HepG2 (cell line): ENCODE measurements around the gene AMZ2. TPM values are rescaled to one million over a fixed set of nuclear protein-coding genes. Genes with fewer than 3 reads are reported as not detected.
"Not testable (repeated sequence)": the region's sequence is repeated elsewhere in the genome, so short reads cannot be mapped to it uniquely, and the experiment has no call there.

Experiments
- ATAC-seq: fragments of 200-7000 bp; cut with Tn5 transposase; 3 replicates; pipeline ENCODE4 v1.9.1; 2020; ENCODE audit warnings: mild to moderate bottlenecking, moderate library complexity
- BruUV-seq: library from RNA; stranded (reverse); fragments of 400-500 nt; replicated peaks from 2 replicates; lab custom pipeline; 2021; lab: Mats Ljungman, UMichigan
- CTCF ChIA-PET: fragments of 300-600 bp; formaldehyde crosslinking; extraction: SDS; loops from one replicate; lab custom pipeline; 2021; ENCODE audit warnings: low total read pairs, inconsistent platforms, low intra/inter-chr PET ratio; lab: Yijun Ruan, JAX
- POLR2A ChIA-PET: fragments of 350-600 bp; sonication (Branson Sonifier 250); formaldehyde crosslinking; loops from one replicate; lab custom pipeline; 2020; ENCODE audit warnings: antibody characterized with exemption, inconsistent platforms; lab: Yijun Ruan, JAX
- DNase-seq: peaks from one replicate; pipeline ENCODE4 v3.0.0-alpha.2; 2015; ENCODE audit warnings: low spot score
- FAIRE-seq: peaks from 3 replicates; lab custom pipeline; 2011; peaks lifted over from hg19 to GRCh38; lab: Jason Lieb, UNC
- H2AFZ ChIP-seq: one replicate; pipeline ENCODE4 v1.6.1; 2011; ENCODE audit warnings: low read length, inconsistent platforms
- H3K27ac ChIP-seq: fragments of 300-600 bp; 3 replicates; pipeline ENCODE4 v1.8.0; 2011; ENCODE audit warnings: mixed run types, mild to moderate bottlenecking, mixed read lengths, low read length, inconsistent platforms; ENCODE audit not compliant: insufficient read depth; ENCODE audit errors: extremely low read length
- H3K27me3 ChIP-seq, 2 experiments: fragments of 200-600 bp in 1 of 2; 2 replicates in 1 of 2; 3 replicates in 1 of 2; pipeline versions ENCODE4 v1.6.0 to v1.8.0; 2011; ENCODE audit warnings: low read length in 2 of 2, mild to moderate bottlenecking in 2 of 2, moderate library complexity in 2 of 2, inconsistent platforms in 1 of 2; ENCODE audit not compliant: insufficient read depth in 2 of 2, control insufficient read depth in 1 of 2
- H3K36me3 ChIP-seq, 2 experiments: fragments of 200-600 bp in 1 of 2; replicated peaks in 1 of 2; 2 replicates in 1 of 2; 3 replicates in 1 of 2; pipeline versions ENCODE4 v1.5.1 to v1.8.0; 2011; ENCODE audit warnings: low read length in 2 of 2, inconsistent platforms in 1 of 2; ENCODE audit not compliant: insufficient read depth in 2 of 2, control insufficient read depth in 1 of 2
- H3K4me1 ChIP-seq: 2 replicates; pipeline ENCODE4 v1.5.1; 2012; ENCODE audit warnings: low read length, inconsistent platforms; ENCODE audit not compliant: insufficient read depth
- H3K4me2 ChIP-seq: 2 replicates; pipeline ENCODE4 v1.6.0; 2011; ENCODE audit warnings: low read depth, low read length, inconsistent platforms
- H3K4me3 ChIP-seq, 3 experiments: fragments of 200-600 bp in 1 of 3; sonication (generic), shearing (Covaris generic) in 1 of 3; replicated peaks in 1 of 3; 2 replicates each; pipeline ENCODE4 v1.5.1; 2011 to 2016; ENCODE audit warnings: low read length in 3 of 3, inconsistent platforms in 2 of 3, low read depth in 2 of 3, mild to moderate bottlenecking in 2 of 3, control low read depth in 1 of 3, mixed read lengths in 1 of 3; ENCODE audit not compliant: insufficient read depth in 1 of 3
- H3K79me2 ChIP-seq: one replicate; pipeline ENCODE4 v1.6.1; 2011; ENCODE audit warnings: low read length, inconsistent platforms; ENCODE audit not compliant: insufficient read depth
- H3K9ac ChIP-seq: 2 replicates; pipeline ENCODE4 v1.6.0; 2011; ENCODE audit warnings: mild to moderate bottlenecking, low read depth, low read length, inconsistent platforms; ENCODE audit not compliant: insufficient read depth
- H3K9me3 ChIP-seq: 2 replicates; pipeline ENCODE4 v1.5.1; 2012; ENCODE audit warnings: mild to moderate bottlenecking, low read length
- H4K20me1 ChIP-seq: 2 replicates; pipeline ENCODE4 v1.6.0; 2011; ENCODE audit warnings: inconsistent platforms, mild to moderate bottlenecking, low read length, moderate library complexity; ENCODE audit not compliant: insufficient read depth
- KDM3A ChIP-seq: IDR thresholded peaks from 2 replicates; pipeline ENCODE4 v1.6.1; 2018; ENCODE audit warnings: low read depth, missing compliant biosample characterization
- MXD4 ChIP-seq: IDR thresholded peaks from 2 replicates; pipeline ENCODE4 v1.6.1; 2016; ENCODE audit warnings: mild to moderate bottlenecking, missing biosample characterization, missing genetic modification reagents
- MYPOP ChIP-seq: sonication (generic); formaldehyde crosslinking; IDR thresholded peaks from 2 replicates; pipeline ENCODE4 v1.8.1; 2023; ENCODE audit warnings: mild to moderate bottlenecking, moderate library complexity, missing genetic modification reagents
- PHF21A ChIP-seq: sonication (generic); formaldehyde crosslinking; IDR thresholded peaks from 2 replicates; pipeline ENCODE4 v1.5.0; 2020; ENCODE audit warnings: mild to moderate bottlenecking, missing genetic modification reagents
- SMC3 ChIP-seq: IDR thresholded peaks from 2 replicates; pipeline ENCODE4 v1.6.1; 2011; ENCODE audit warnings: low read length, improper control_type of control experiment
- SRSF9 ChIP-seq: fragments of 200-400 bp; formaldehyde crosslinking; IDR thresholded peaks from 2 replicates; pipeline ENCODE4 v1.6.1; 2018; ENCODE audit warnings: borderline replicate concordance, mild to moderate bottlenecking, low read depth, low read length; ENCODE audit not compliant: insufficient read depth, poor library complexity, severe bottlenecking
- ZSCAN12 ChIP-seq: sonication (generic); formaldehyde crosslinking; IDR thresholded peaks from 2 replicates; pipeline ENCODE4 v1.9.0; 2021; ENCODE audit warnings: mild to moderate bottlenecking, missing genetic modification reagents
- WGBS: methylation state at CpG from one replicate; pipeline ENCODE4 v1.1.6; 2017; ENCODE audit warnings: low lambda C conversion rate; 5-methylcytosine and 5-hydroxymethylcytosine counted together
- in situ Hi-C: cut with HindIII; loops from 2 replicates; pipeline ENCODE4 v1.10.0; 2017; ENCODE audit warnings: low pct_unique_long_range_greater_than_20kb; ENCODE audit not compliant: extremely low pct_ligation_motif_present
- intact Hi-C: fragments of 100-400 bp; cut with micrococcal nuclease; formaldehyde crosslinking; loops from one replicate; pipeline ENCODE4 v1.10.0; 2022; ENCODE audit not compliant: unreplicated experiment
- polyA plus RNA-seq, 8 experiments: library from polyadenylated mRNA; depleted of rRNA in 3 of 8; stranded (reverse) in 7 of 8; unstranded in 1 of 8; fragments of >200 nt; fragmentation: Illumina TruSeq in 4 of 8; extraction: Trizol in 4 of 8; gene quantifications; 2 replicates each; pipeline versions ENCODE4 v1.2.1 to v1.2.3, GENCODE V29; 2011 to 2016; ENCODE audit warnings: low read depth in 4 of 8, missing spikeins in 1 of 8, mixed read lengths in 1 of 8; ENCODE audit not compliant: insufficient read depth in 1 of 8
- total RNA-seq, 5 experiments: library from RNA; depleted of rRNA; stranded (reverse); fragments of >200 nt; fragmentation: Illumina TruSeq; extraction: Trizol; gene quantifications; 2 replicates each; pipeline ENCODE4 v1.2.3, GENCODE V29; 2016; ENCODE audit warnings: low read depth in 1 of 5
- TF ChIP-seq, protein P1 (sequence below): sonication (generic); formaldehyde crosslinking; IDR thresholded peaks from 2 replicates; pipeline ENCODE4 v1.4.0; 2020; ENCODE audit warnings: missing genetic modification reagents, borderline replicate concordance

AMZ2 gene
- total and polyA plus RNA-seq, 2 of the 13 experiments (the other 11 are each of a cell fraction or from before 2014, with no cell fraction given), result 86.9 to 90.2 TPM

GRCh38 chr17:68237369-68238163 is 10.3 kb upstream of the AMZ2 start:
- H3K4me2 ChIP-seq, DNase-seq, FAIRE-seq, ATAC-seq, in situ Hi-C loops, CTCF ChIA-PET, H2AFZ ChIP-seq, intact Hi-C loops, H3K9ac ChIP-seq, H3K4me3 ChIP-seq, H3K79me2 ChIP-seq, H3K9me3 ChIP-seq, BruUV-seq, H4K20me1 ChIP-seq, H3K27me3 ChIP-seq, H3K36me3 ChIP-seq, H3K27ac ChIP-seq: not testable (repeated sequence)
- peaks cover 28% of the 10 kb centered on the region for H3K4me1 ChIP-seq
- 73% methylated on average over 16 of the region's 16 CpGs for WGBS
- POLR2A ChIA-PET, result interaction anchor here (0.8 kb wide), 1 partner anchor 10 kb away, joined by 3 read pairs; the partner anchor contains the start of gene AMZ2

- ATAC-seq, result no peak
- no peak overlapping the region for H2AFZ ChIP-seq
- H3K4me1 ChIP-seq, result peaks cover 21% of the 10 kb centered on the region; the same call in 1 of the 2 replicates
- no peaks in the 10 kb centered on the region for H3K36me3 ChIP-seq
- TF ChIP-seq, protein P1, sequence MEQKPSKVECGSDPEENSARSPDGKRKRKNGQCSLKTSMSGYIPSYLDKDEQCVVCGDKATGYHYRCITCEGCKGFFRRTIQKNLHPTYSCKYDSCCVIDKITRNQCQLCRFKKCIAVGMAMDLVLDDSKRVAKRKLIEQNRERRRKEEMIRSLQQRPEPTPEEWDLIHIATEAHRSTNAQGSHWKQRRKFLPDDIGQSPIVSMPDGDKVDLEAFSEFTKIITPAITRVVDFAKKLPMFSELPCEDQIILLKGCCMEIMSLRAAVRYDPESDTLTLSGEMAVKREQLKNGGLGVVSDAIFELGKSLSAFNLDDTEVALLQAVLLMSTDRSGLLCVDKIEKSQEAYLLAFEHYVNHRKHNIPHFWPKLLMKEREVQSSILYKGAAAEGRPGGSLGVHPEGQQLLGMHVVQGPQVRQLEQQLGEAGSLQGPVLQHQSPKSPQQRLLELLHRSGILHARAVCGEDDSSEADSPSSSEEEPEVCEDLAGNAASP (CRISPR knock-in tag), result no peak
- TF ChIP-seq ZSCAN12, result no peak
- no peak for TF ChIP-seq PHF21A (CRISPR knock-in tag)
- TF ChIP-seq MXD4 (CRISPR knock-in tag), result no peak
- no peak for TF ChIP-seq SMC3
- no peak for TF ChIP-seq MYPOP (CRISPR knock-in tag)
- TF ChIP-seq SRSF9, result no peak
- no peak for TF ChIP-seq KDM3A (CRISPR knock-in tag)
- TF ChIP-seq, all 625 proteins: peak for 0
- Histone ChIP-seq H3K4me3 (no peak overlapping the region), H3K4me2 (no peak overlapping the region), H3K27me3 (no peaks in the 10 kb centered on the region), H4K20me1 (no peaks in the 10 kb centered on the region), H3K27ac (no peak overlapping the region), H3K9me3 (no peaks in the 10 kb centered on the region), H3K9ac (no peak overlapping the region), H3K79me2 (no peaks in the 10 kb centered on the region)
- FAIRE-seq (no peak), DNase-seq (no peak)
- 29% methylated on average over 3 of the region's 3 CpGs for WGBS
- BruUV-seq, result no TSS peak
- intact Hi-C loops, result no loop called here
- ChIA-PET POLR2A (no interaction called here), CTCF (no interaction called here)
- in situ Hi-C loops, result no loop called here
These were observed 9.5 kb upstream of the AMZ2 start for GRCh38 chr17:68238164-68238870.
